SK-N-SH treated with all-trans-retinoic acid at 6 μM for 48 hours (cell line): Measurements from ENCODE around the gene TGFBR2.

Experiments
- ARNTL ChIP-seq: fragments of 450-650 bp; formaldehyde crosslinking; IDR thresholded peaks from 2 replicates; pipeline ENCODE4 v1.5.0; 2020; ENCODE audit warnings: low read depth, mild to moderate bottlenecking, moderate library complexity, borderline replicate concordance
- BACH2 ChIP-seq: fragments of 250-450 bp; sonication (Bioruptor Pico); IDR thresholded peaks from 2 replicates; pipeline ENCODE4 v1.9.0; 2021; ENCODE audit warnings: mild to moderate bottlenecking, borderline replicate concordance
- CSDC2 ChIP-seq: fragments of 250-450 bp; sonication (Bioruptor Pico); IDR thresholded peaks from 2 replicates; pipeline ENCODE4 v1.5.0; 2020; ENCODE audit warnings: mild to moderate bottlenecking, moderate library complexity
- CSRNP3 ChIP-seq: fragments of 250-450 bp; sonication (Bioruptor Pico); IDR thresholded peaks from 2 replicates; pipeline ENCODE4 v1.5.1; 2021; ENCODE audit warnings: mild to moderate bottlenecking, moderate library complexity
- OSR1 ChIP-seq: fragments of 250-450 bp; sonication (Bioruptor Pico); IDR thresholded peaks from 2 replicates; pipeline ENCODE4 v1.8.0; 2022; ENCODE audit warnings: moderate library complexity, mild to moderate bottlenecking, inconsistent platforms
- PATZ1 ChIP-seq: fragments of 250-450 bp; sonication (Bioruptor Pico); IDR thresholded peaks from 2 replicates; pipeline ENCODE4 v1.8.0; 2020; ENCODE audit warnings: mild to moderate bottlenecking, moderate library complexity, borderline replicate concordance
- PPARA ChIP-seq: fragments of 250-450 bp; sonication (Bioruptor Pico); IDR thresholded peaks from 2 replicates; pipeline ENCODE4 v1.5.0; 2020; ENCODE audit warnings: mild to moderate bottlenecking, borderline replicate concordance
- SNAI2 ChIP-seq: fragments of 250-450 bp; sonication (Bioruptor Pico); IDR thresholded peaks from 2 replicates; pipeline ENCODE4 v1.5.0; 2020; ENCODE audit warnings: mild to moderate bottlenecking, moderate library complexity
- TCF4 ChIP-seq: fragments of 250-450 bp; sonication (Bioruptor Pico); IDR thresholded peaks from 2 replicates; pipeline ENCODE4 v1.8.0; 2021; ENCODE audit warnings: mild to moderate bottlenecking, moderate library complexity, borderline replicate concordance
- TSHZ2 ChIP-seq: fragments of 250-450 bp; sonication (Bioruptor Pico); IDR thresholded peaks from 2 replicates; pipeline ENCODE4 v1.5.0; 2020; ENCODE audit warnings: mild to moderate bottlenecking, moderate library complexity
- ZC3H10 ChIP-seq: fragments of 250-450 bp; sonication (Bioruptor Pico); IDR thresholded peaks from 2 replicates; pipeline ENCODE4 v1.5.1; 2021; ENCODE audit warnings: mild to moderate bottlenecking, moderate library complexity
- ZFP3 ChIP-seq: fragments of 250-450 bp; sonication (Bioruptor Pico); IDR thresholded peaks from 2 replicates; pipeline ENCODE4 v1.5.0; 2020; ENCODE audit warnings: mild to moderate bottlenecking, moderate library complexity
- ZNF565 ChIP-seq: fragments of 450-650 bp; formaldehyde crosslinking; conservative IDR thresholded peaks from 2 replicates; pipeline ENCODE4 v1.5.0; 2020; ENCODE audit warnings: low read depth, mild to moderate bottlenecking, moderate library complexity
- ZNF70 ChIP-seq: fragments of 450-650 bp; formaldehyde crosslinking; IDR thresholded peaks from 2 replicates; pipeline ENCODE4 v1.5.0; 2020; ENCODE audit warnings: mild to moderate bottlenecking, moderate library complexity

- TF ChIP-seq ZFP3 (no peak), TSHZ2 (CRISPR knock-in tag) (no peak), OSR1 (no peak), PPARA (CRISPR knock-in tag) (no peak), PATZ1 (CRISPR knock-in tag) (no peak), CSDC2 (no peak), CSRNP3 (CRISPR knock-in tag) (no peak), ARNTL (no peak), SNAI2 (CRISPR knock-in tag) (no peak), BACH2 (CRISPR knock-in tag) (no peak), ZC3H10 (CRISPR knock-in tag) (no peak), TCF4 (CRISPR knock-in tag) (no peak), ZNF565 (no peak), ZNF70 (CRISPR knock-in tag) (no peak)
Measured at GRCh38 chr3:30698549-30698948, 92.1 kb downstream of the TGFBR2 start.
